ENCODE results near the gene MIEF1.

MIEF1 gene

GRCh38 chr22:39528080-39528661, 26.1 kb downstream of the MIEF1 start:
- DNase-seq (ENCODE audit: low read depth): no peak

- peak; percentile 91 for DNase-seq (ENCODE audit: low read depth)
Observed at GRCh38 chr22:39528681-39529486, 26.8 kb downstream of the MIEF1 start.

- DNase-seq (ENCODE audit: low read depth): no peak
Observed at GRCh38 chr22:39529487-39529851, 27.4 kb downstream of the MIEF1 start.

GRCh38 chr22:39530116-39530515, 28.0 kb downstream of the MIEF1 start:
- DNase-seq (ENCODE audit: low read depth): no peak

- DNase-seq (ENCODE audit: low read depth): no peak
Observed at GRCh38 chr22:39530692-39531331, 28.7 kb downstream of the MIEF1 start.

- peak; percentile 99 for DNase-seq (ENCODE audit: low read depth)
Observed at GRCh38 chr22:39532215-39533073, 30.4 kb downstream of the MIEF1 start, which contains the start of gene RPS19BP1. TSS of gene RPS19BP1 (minus strand) at chr22:39532748. CDS start at chr22:39532738, 10 bp downstream.

- no peak for DNase-seq (ENCODE audit: low read depth)
Observed at GRCh38 chr22:39534092-39534506, 32.0 kb downstream of the MIEF1 start.

- peak; percentile 68 for DNase-seq (ENCODE audit: low read depth)
Observed at GRCh38 chr22:39534591-39535356, 32.7 kb downstream of the MIEF1 start.

- DNase-seq (ENCODE audit: low read depth): no peak
Observed at GRCh38 chr22:39535357-39535725, 33.3 kb downstream of the MIEF1 start.

- DNase-seq (ENCODE audit: low read depth): no peak
Observed at GRCh38 chr22:39535831-39536449, 33.9 kb downstream of the MIEF1 start.

GRCh38 chr22:39536711-39537110, 34.6 kb downstream of the MIEF1 start:
- DNase-seq (ENCODE audit: low read depth): no peak

GRCh38 chr22:39537975-39538374, 35.9 kb downstream of the MIEF1 start:
- DNase-seq (ENCODE audit: low read depth): no peak

- no peak for DNase-seq (ENCODE audit: low read depth)
Observed at GRCh38 chr22:39543095-39543494, 41.0 kb downstream of the MIEF1 start.

GRCh38 chr22:39545386-39546365, 43.6 kb downstream of the MIEF1 start:
- DNase-seq (ENCODE audit: low read depth): peak; percentile 39

- no peak for DNase-seq (ENCODE audit: low read depth)
Observed at GRCh38 chr22:39546889-39547586, 44.9 kb downstream of the MIEF1 start.

GRCh38 chr22:39547587-39547947, 45.5 kb downstream of the MIEF1 start:
- DNase-seq (ENCODE audit: low read depth): no peak

GRCh38 chr22:39553429-39553828, 51.3 kb downstream of the MIEF1 start:
- no peak for DNase-seq (ENCODE audit: low read depth)

GRCh38 chr22:39554151-39554550, 52.1 kb downstream of the MIEF1 start:
- no peak for DNase-seq (ENCODE audit: low read depth)
